GM18505 (cell line): ENCODE measurements around the gene PCED1A.
"Not testable (repeated sequence)": the region's sequence is repeated elsewhere in the genome, so short reads cannot be mapped to it uniquely, and the experiment has no call there.

Experiments used
- ATAC-seq: cut with Tn5 transposase; IDR thresholded peaks from one replicate; pipeline ENCODE4 v1.9.1; 2021; ENCODE audit not compliant: unreplicated experiment
- POLR2A ChIP-seq: IDR thresholded peaks from 4 replicates; pipeline ENCODE4 v1.6.1; 2011; ENCODE audit warnings: borderline replicate concordance; ENCODE audit not compliant: insufficient read depth, insufficient read length; ENCODE audit errors: extremely low read depth

The PCED1A gene

GRCh38 chr20:2833761-2834160 is 6.7 kb downstream of the PCED1A start:
- TF ChIP-seq POLR2A = no peak
- no peak for ATAC-seq

- not testable (repeated sequence) for ATAC-seq
Measured at GRCh38 chr20:2831206-2831605, 9.2 kb downstream of the PCED1A start.

GRCh38 chr20:2829376-2829775 is 11.1 kb downstream of the PCED1A start:
- no peak for TF ChIP-seq POLR2A
- no peak for ATAC-seq

DNA sequence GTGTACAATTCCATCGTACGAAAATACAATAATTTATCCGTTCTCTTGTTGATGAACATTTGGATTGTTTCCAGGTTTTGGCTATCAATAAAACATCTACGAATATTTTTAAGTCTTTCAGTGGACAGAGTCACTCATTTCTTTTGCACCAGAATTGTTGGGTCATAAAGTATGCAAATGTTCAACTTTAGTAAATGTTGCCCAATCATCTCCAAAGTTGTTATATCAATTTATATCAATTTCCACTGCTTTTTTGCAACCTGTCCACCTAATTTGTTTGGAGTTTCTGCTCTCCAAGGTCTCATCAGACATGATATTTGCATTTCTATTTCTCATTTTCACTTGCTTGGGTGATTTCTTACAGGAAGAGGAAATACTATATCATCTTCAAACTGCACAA is 13.8 kb downstream of the PCED1A start:
- no peak for TF ChIP-seq POLR2A

GRCh38 chr20:2825761-2826160 is 14.7 kb downstream of the PCED1A start:
- no peak for ATAC-seq
- TF ChIP-seq POLR2A = no peak

More for the DNA sequence above, 13.8 kb downstream of the PCED1A start:
- ATAC-seq = no peak

- no peak for ATAC-seq
- no peak for TF ChIP-seq POLR2A
Measured at GRCh38 chr20:2822073-2822472, 18.4 kb downstream of the PCED1A start.

DNA sequence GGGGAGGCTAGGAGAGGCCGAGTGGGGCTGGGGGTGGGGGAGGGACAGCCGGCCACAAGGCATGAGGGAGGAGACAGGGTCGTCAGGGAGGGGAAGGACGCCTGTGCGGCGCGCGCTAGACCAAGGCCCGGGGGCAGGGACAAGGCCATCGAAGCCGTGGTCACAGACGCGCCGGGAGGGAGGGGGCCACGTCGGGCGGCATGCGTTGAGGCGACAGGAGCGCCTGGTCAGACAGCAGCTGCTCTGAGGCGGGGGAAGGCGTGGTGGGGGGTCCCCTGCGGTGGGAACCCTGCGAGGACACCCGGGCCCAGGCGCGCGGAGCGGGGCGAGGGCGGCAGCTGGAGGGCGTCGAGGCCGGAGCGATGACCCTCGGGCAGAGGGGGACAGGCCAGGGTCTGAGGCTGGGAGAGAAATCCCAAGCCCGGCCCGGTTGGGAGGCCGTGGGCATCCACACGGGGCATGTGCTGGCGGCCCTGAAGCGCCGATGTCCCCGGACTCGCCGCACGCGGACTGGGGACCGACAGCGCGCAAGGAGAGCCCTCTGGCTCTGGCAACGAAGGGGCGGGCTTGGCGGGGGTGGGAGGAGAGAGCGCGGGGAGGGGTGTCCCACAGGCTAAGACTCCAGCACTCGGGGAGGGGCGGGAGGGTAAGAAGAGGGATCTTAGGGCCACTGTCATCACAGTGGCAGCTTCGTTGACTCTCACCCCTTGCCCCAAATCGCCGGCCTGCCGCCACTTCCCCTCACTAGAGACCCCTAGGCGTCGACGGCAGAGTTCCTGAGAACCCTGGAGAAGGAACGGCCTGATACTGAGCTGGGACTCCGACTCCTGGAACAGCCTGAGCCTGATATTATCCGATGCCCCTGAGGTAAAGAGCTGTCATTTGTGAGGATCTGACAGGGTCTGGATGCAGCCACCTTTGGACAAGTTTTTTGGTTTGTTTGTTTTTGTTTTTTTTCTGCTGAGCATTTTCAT is 19.3 kb downstream of the PCED1A start:
- TF ChIP-seq POLR2A = no peak

GRCh38 chr20:2820084-2820895 is 20.2 kb downstream of the PCED1A start:
- no peak for TF ChIP-seq POLR2A
- no peak for ATAC-seq

More for the DNA sequence above, 19.3 kb downstream of the PCED1A start:
- no peak for ATAC-seq

DNA sequence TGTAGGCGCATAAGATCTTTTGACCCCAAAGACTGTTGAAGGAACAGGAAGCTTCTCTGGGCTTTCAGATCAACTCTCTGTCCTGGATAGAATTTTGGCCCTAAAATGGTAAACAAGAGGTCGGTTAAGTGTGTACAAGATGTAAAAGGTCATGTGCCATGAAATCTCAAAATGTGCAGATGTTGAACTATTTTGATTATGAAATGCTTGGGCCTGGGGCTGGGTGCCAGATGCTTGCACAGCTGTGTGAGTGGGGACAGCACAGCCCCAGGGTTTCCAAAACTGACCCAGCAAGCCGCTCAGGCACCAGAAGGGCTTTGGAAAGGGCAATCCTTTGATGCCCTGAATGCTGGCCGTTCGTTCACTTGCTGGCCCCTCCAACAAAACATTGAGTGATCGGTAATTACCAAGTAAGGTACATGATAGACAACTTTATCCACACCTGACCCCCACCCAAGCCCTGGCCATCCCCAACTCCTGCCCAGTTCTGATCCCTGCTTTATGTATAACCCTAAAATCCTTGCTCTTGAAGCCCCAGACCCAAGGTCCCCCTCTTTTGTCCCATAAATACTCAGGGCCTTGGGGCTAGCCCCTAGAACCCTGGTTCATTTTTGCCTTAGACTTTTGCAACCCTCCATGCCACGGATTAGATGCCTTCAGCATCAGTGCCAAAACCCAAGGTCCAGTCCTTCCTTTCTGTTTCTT is 22.4 kb downstream of the PCED1A start:
- ATAC-seq = no peak
- TF ChIP-seq POLR2A = no peak

- TF ChIP-seq POLR2A = no peak
- no peak for ATAC-seq
Measured at GRCh38 chr20:2817341-2817726, 23.1 kb downstream of the PCED1A start.

GRCh38 chr20:2816583-2817340 is 23.7 kb downstream of the PCED1A start:
- no peak for TF ChIP-seq POLR2A
- no peak for ATAC-seq

DNA sequence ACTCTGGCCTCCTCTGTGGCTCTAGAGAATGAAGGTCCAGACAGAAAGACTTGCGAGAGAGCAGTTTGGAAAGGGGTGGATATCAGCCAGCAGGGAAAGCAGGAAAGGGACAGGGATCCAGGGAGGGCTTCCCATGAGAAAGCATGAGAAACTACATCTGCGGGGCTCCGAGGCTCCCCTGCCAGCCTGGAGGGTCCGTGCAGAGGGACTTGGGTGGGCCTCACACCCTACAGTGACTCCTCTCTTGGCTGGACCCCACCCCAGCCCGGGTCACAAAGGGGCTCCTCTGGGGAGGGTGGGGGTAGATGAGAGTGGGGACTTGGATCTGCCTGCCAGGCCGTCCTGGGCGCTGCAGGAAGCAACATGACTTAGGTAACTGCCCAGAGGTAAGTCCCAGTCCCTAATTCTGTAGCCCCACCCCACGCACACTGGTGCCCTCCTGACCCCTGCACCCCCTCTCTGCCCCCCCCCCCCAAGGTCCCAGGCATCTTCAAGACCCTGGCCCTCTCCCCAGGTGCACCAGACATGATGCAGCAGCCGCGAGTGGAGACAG is 24.3 kb downstream of the PCED1A start, which contains the start of gene TMEM239:
TMEM239 (plus strand) TSS at position 335 of the 553 bp plus-strand sequence; CDS start at position 526, 191 bp downstream.
- TF ChIP-seq POLR2A = no peak
- no peak for ATAC-seq

DNA sequence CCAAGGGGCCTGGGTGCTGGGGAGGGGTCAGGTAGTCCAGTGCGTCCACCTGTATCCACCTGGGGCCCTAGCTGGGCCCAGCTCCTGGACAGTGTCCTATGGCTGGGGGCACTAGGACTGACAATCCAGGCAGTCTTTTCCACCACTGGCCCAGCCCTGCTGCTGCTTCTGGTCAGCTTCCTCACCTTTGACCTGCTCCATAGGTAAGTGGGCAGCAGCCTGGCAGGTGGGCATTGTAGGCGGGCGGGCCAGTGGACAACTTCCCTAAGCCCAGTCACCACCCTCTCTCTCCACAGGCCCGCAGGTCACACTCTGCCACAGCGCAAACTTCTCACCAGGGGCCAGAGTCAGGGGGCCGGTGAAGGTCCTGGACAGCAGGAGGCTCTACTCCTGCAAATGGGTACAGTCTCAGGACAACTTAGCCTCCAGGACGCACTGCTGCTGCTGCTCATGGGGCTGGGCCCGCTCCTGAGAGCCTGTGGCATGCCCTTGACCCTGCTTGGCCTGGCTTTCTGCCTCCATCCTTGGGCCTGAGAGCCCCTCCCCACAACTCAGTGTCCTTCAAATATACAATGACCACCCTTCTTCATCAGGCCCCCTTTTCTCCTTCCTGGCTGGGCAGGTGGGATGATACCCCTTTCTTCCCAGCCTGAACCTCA is 25.1 kb downstream of the PCED1A start:
- no peak for ATAC-seq
- no peak for TF ChIP-seq POLR2A
